HG02973 (cell line): ENCODE results near the gene KCNK2.

ENCODE experiments used
- ATAC-seq: cut with Tn5 transposase; IDR thresholded peaks from one replicate; pipeline ENCODE4 v1.9.1; 2021; ENCODE audit warnings: moderate library complexity; ENCODE audit not compliant: unreplicated experiment

The KCNK2 gene

DNA sequence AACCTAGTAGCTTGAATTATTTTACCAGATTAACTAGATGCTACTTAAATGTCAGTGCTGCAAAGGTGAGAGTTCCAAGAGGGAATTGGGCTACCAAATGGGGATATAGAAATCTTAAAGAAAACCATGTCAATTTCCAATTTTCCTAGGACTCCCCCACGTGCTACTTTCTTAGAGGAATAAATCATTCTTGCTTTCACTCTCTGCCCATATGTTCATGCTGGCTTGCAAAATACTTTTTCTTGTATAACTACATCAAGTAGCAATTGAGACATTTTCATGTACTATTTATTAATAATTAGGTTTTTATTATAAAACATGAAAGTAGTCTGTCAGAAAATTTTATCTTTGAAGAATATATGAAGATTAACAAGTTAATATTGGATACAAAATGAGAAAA lies 11.8 kb downstream of the KCNK2 start:
- no peak for ATAC-seq

DNA sequence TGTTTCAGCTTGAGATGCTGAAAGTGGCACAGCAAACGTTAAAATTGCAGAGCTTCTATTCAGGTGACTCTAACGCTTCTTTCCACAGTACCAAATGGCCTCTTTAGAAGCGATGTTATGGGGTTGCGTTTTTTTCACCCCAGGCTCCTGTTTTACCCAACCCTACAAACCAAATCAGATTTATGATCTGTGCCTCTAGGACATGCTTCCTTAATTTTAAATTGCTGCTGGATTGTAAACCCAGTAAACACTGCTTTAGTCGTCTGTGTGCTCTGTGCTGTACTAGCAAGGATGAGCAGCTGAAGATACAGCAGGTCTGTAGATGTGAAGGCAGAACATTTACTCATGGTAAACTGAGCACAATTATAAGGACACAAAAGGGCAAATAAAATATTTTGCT lies 13.0 kb downstream of the KCNK2 start:
- no peak for ATAC-seq

DNA sequence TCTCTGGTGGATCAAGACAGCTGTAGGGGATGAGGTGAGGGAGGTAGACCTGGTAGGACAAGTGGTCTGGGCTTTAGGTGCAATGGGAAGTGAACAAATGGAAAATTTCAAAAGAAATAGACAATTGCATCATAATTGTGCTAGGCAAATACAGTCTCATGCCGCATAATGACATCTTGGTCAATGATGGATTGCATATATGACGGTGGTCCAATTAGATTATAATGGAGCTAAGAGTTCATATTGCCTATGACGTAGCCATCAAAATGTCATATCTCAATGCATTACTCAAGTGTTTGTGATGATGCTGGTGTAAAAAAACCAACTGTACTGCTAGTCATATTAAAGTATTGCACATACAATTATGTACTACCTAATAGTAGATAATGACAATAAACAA lies 19.0 kb downstream of the KCNK2 start:
- ATAC-seq = no peak

- ATAC-seq = no peak
These were observed 21.7 kb downstream of the KCNK2 start for GRCh38 chr1:215104283-215104682.

DNA sequence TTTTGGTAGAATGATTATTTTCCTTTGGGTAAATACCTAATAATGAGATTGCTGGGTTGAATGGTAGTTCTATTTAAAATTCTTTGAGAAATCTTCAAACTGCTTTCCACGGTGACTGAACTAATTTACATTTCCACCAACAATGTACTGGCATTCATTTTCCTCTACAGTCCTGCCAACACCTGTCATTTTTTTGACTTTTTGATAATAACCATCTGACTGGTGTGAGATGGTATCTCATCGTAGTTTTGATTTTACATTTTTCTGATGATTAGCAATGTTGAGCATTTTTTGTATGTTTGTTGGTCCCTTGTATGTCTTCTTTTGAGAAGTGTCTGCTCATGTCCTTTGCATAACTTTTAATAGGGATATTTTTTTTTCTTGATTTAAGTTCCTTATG lies 23.5 kb downstream of the KCNK2 start:
- no peak for ATAC-seq

GRCh38 chr1:215109171-215109570 lies 26.6 kb downstream of the KCNK2 start:
- ATAC-seq = no peak

- ATAC-seq = no peak
These were observed 29.4 kb downstream of the KCNK2 start for GRCh38 chr1:215111916-215112315.

DNA sequence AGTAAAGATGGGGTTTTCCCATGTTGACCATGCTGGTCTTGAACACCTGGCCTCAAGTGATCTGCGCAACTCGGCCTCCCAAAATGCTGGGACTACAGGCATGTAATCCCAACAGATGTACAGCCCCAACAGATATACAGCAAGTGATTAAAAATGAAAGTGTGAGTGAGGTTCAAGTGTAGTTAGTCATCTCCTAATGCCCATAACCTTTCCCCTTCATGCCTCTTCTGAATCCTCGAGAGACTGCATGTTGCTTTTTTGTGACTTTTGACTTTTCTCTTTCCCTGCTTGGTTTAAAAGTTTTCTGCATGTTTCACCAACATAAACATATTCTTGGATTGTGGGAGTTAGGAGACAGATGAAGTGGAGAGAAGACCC lies 31.2 kb downstream of the KCNK2 start:
- no peak for ATAC-seq

DNA sequence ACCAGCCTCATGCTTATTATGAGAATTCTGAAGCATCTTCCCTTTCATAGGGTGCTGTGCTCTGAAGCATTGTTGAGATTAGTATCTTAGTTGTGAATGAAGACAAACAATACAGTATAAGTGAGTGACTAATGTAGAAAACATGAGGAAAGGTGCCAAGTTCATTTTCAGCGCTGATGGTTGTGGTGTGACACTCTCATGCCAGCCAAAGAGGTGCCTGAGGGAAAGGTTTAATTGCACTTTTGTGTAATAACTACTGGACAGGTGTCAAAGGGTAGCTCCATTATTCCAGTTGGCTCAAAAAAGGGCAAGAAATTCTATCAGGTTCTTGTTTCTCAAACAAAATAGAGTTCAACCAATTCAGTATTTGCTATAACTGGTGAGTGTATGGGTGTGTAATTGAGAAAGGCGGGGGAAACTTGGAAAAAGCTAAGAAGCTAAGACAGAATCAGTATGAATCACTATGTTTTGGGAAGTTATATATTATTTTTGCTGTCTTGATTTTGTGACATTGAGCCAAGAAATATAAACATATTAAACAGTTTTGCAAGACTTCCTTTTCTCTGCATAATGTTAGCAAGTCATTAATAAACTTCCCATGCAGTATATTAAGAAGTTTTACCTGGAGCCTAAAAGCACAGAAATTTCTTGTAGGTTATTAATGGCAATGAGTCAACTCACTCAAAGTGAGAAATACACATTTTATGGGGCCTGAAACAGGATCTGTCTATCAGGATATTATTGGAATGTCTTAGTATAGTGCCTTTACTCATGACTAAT lies 31.8 kb downstream of the KCNK2 start:
- no peak for ATAC-seq

DNA sequence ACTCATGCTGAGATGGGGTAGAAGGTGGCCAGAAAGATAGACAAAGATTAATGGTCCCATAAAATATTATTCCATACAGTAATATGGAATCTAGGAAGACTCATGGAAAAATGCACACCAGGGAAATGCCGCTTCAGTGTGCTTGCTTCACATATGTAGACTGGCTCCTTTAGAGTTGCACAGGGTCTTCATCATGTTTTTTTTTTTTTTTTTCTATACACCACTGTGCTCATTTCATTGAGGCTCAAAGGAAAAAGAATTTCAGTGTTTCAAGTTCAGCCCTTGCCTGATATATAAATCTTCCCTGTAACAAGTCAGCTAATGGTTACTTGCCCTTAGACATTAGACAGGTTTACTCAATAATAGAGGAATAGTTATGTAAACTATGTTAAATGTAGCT lies 33.2 kb downstream of the KCNK2 start:
- no peak for ATAC-seq

DNA sequence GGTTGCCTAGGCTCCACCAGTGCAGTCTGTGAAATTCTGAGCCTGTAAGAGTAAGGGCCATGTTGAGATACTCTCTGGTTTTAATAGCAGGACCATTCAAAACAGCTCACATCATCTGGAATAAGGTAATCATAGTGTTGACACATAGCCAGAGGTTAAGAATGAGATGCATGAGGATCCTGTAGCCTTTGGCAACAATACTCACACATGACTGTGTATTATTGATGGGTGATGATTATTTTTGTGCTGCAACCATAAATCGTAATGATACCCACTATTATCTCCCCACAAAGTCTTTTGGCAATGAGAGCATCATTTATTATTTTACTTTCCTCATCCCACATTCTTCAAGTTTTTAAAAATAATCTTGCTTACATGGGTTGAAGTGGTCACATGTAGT lies 35.5 kb downstream of the KCNK2 start:
- no peak for ATAC-seq

DNA sequence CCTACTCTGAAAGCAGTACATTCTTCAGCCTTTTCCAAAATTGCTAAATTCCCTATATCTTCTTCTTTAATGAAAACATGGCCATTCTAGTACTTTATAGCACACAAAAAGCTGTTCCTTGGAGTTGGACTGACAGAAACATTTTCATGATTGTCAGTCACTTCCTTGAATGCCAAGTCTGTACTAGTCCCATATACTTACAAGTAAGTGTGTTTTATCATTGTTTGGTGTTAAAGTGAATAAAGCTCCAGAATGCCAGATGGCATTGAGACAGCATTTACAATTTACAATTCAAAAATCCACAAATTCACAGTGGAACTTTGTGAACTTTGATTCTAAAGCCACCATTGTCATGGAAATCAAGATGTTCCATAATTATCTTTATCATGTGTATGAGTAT lies 36.5 kb downstream of the KCNK2 start:
- ATAC-seq = no peak

DNA sequence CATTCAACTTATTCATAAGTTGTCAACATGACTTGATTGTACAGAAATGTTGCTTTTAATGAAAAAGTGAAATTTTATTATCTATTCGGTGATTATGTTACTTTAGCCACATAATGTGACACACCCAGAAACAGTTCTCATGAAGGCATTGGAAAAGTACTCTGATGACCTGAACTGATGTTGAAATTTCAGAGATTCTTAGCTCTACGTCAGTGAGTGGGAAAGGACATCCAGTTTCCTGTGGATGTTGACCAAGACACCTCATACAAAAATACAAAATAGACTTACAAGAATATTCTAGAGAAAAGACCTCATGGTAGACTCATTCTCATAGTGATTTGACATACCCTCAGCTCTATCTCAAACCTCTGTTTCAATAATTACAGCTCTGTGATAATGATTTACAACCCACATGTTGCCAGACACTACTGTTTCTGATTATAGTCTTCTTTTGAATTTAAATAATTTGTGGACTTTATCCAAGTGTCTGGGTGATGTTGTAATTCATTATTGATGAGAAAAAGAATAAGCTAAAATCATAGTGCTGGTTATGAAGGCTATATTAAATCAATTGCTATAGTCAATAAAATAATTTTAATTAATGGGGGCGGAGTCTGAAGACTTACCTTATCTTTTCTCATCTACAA lies 37.3 kb downstream of the KCNK2 start:
- no peak for ATAC-seq

DNA sequence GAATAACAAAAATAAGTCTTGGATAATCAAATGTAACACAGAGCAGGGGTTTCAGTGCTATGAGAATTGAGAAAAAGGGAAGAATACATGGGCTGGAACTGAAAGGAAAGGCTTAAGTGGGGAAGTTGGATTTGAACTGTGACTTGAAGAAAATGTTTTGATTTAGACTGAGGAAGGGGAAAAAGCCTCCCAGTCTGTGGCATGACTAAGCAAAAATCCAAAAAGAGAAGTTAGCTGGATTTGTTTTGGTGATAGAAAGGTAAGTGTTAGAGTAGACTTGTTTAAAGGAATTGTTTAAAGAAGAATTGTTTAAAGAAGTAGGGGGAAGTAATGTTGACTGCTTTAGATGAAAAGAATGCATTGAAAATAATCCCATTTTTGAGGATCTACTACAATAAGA lies 46.0 kb downstream of the KCNK2 start:
- no peak for ATAC-seq

DNA sequence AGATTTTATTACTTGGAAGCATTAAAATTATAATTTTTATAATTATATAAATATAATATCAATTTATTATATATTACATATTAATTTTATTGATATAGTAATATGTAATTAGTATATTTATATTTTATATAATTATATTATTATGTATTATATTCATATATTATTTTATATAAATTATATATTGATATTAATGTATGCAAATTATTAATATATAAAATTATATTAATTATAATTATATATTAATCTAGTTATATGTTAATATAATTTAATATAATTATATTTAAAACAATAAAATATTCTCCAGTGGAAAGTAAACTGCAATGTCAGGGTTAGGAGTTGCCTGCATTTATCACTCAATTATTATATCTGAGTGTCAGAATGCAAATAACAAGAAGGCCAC lies 48.8 kb downstream of the KCNK2 start:
- no peak for ATAC-seq

GRCh38 chr1:215132156-215132555 lies 49.6 kb downstream of the KCNK2 start:
- ATAC-seq = no peak

DNA sequence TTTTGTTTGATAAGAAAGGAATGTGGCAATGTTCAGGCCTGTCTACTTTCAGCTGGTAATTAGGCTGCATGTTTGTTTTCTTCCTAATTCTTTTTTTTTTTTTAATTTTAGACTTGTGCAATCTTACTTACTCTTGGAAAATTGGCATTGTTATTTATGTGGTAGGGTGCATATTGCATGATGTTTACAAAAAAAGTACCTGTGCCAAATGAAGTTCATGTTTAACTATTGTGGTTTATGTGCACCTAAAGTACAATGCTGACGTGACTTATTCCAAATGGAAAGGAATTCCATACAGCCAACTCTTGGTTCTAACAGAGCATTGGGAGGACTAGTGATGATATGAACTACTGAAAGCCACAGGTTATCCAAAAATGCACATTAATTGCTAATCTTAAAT lies 51.0 kb downstream of the KCNK2 start:
- ATAC-seq = no peak

GRCh38 chr1:215137985-215138384 lies 55.4 kb downstream of the KCNK2 start:
- ATAC-seq = no peak

- ATAC-seq = no peak
These were observed 57.6 kb downstream of the KCNK2 start for GRCh38 chr1:215140135-215140534.

DNA sequence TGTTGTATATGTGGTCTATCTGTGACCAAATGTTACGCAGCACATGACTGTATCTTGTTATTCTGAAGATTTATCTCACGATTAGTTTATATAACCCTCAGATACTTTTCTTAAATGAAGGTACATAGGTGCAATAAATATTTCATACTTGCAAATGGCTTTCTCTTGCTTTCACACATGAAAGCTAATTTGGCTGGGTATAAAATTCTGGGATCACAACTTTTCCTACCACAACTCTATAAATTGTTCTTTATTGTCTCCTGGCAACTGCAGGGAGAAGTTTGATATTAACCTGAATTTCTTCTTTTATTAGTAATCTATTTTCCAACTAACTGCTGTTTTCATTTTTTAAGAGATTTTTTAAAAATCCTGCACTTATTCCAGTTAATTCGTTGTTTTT lies 58.9 kb downstream of the KCNK2 start:
- no peak for ATAC-seq

GRCh38 chr1:215143497-215143896 lies 61.0 kb downstream of the KCNK2 start:
- no peak for ATAC-seq

GRCh38 chr1:215146240-215146975 lies 63.9 kb downstream of the KCNK2 start:
- ATAC-seq = no peak
